Caco-2 (cell line): ENCODE measurements around the gene DEDD2. TPM values are rescaled to one million over a fixed set of nuclear protein-coding genes. Genes with fewer than 3 reads are reported as not detected.

Experiments used
- BruUV-seq: library from RNA; stranded (reverse); fragments of 400-500 nt; replicated peaks from 2 replicates; lab custom pipeline; 2021; lab: Mats Ljungman, UMichigan
- CTCF ChIA-PET: fragments of 300-600 bp; sonication (Branson Sonifier 250); formaldehyde crosslinking; loops from one replicate; lab custom pipeline; 2022; ENCODE audit warnings: antibody characterized with exemption; lab: Charles Lee
- POLR2A ChIA-PET: fragments of 300-600 bp; sonication (Branson Sonifier 250); formaldehyde crosslinking; loops from one replicate; lab custom pipeline; 2022; ENCODE audit warnings: antibody characterized with exemption; lab: Charles Lee
- DNase-seq, 2 experiments: peaks; one replicate each; pipeline versions ENCODE4 v3.0.0 to v3.0.0-alpha.2; 2020 to 2022
- H3K27me3 ChIP-seq: replicated peaks from 2 replicates; pipeline ENCODE4 v1.6.0; 2011; ENCODE audit warnings: low read length; ENCODE audit not compliant: control insufficient read depth, insufficient read depth
- H3K36me3 ChIP-seq: 2 replicates; pipeline ENCODE4 v1.5.1; 2011; ENCODE audit warnings: low read length; ENCODE audit not compliant: control insufficient read depth, insufficient read depth
- H3K4me1 ChIP-seq: fragments of 250-450 bp; sonication (Bioruptor Pico); 2 replicates; pipeline ENCODE4 v1.5.1; 2020; ENCODE audit warnings: mild to moderate bottlenecking
- H3K4me3 ChIP-seq: 2 replicates; pipeline ENCODE4 v1.5.1; 2011; ENCODE audit warnings: low read depth, mild to moderate bottlenecking, control low read depth, low read length
- H3K9me3 ChIP-seq: fragments of 250-450 bp; sonication (Bioruptor Pico); 2 replicates; pipeline ENCODE4 v1.5.1; 2020; ENCODE audit warnings: mild to moderate bottlenecking, moderate library complexity
- H3K27ac Mint-ChIP-seq: one replicate; pipeline ENCODE4 v1.8.0; 2022; ENCODE audit warnings: mixed read lengths; ENCODE audit not compliant: unreplicated experiment
- H3K27me3 Mint-ChIP-seq: one replicate; pipeline ENCODE4 v1.8.0; 2022; ENCODE audit warnings: mixed read lengths; ENCODE audit not compliant: insufficient read depth, unreplicated experiment
- H3K36me3 Mint-ChIP-seq: one replicate; pipeline ENCODE4 v1.8.0; 2022; ENCODE audit warnings: mild to moderate bottlenecking, mixed read lengths; ENCODE audit not compliant: insufficient read depth, unreplicated experiment
- H3K4me1 Mint-ChIP-seq: one replicate; pipeline ENCODE4 v1.8.0; 2022; ENCODE audit warnings: low read depth, mixed read lengths; ENCODE audit not compliant: unreplicated experiment
- H3K4me3 Mint-ChIP-seq: one replicate; pipeline ENCODE4 v1.8.0; 2022; ENCODE audit warnings: mild to moderate bottlenecking, moderate library complexity, mixed read lengths; ENCODE audit not compliant: unreplicated experiment
- H3K9me3 Mint-ChIP-seq: one replicate; pipeline ENCODE4 v1.8.0; 2022; ENCODE audit warnings: mixed read lengths; ENCODE audit not compliant: unreplicated experiment
- CTCF ChIP-seq, 2 experiments: fragments of 200-600 bp in 1 of 2; IDR thresholded peaks; 1 replicate in 1 of 2; 2 replicates in 1 of 2; pipeline versions ENCODE4 v1.5.1 to v1.8.0; 2011 to 2022; ENCODE audit warnings: antibody characterized with exemption in 1 of 2, control low read depth in 1 of 2, inconsistent platforms in 1 of 2, low read depth in 1 of 2, low read length in 1 of 2, mild to moderate bottlenecking in 1 of 2, moderate library complexity in 1 of 2; ENCODE audit not compliant: insufficient read depth in 1 of 2, severe bottlenecking in 1 of 2, unreplicated experiment in 1 of 2
- intact Hi-C: fragments of 100-400 bp; cut with micrococcal nuclease; formaldehyde crosslinking; loops from one replicate; pipeline ENCODE4 v1.10.0; 2022; ENCODE audit not compliant: unreplicated experiment
- total RNA-seq: library from RNA; stranded (reverse); gene quantifications from 2 replicates; pipeline ENCODE4 v1.2.3, GENCODE V29; 2022

Gene DEDD2
- total RNA-seq, 1 experiment from 2014 or later: 31.2 TPM

DNA sequence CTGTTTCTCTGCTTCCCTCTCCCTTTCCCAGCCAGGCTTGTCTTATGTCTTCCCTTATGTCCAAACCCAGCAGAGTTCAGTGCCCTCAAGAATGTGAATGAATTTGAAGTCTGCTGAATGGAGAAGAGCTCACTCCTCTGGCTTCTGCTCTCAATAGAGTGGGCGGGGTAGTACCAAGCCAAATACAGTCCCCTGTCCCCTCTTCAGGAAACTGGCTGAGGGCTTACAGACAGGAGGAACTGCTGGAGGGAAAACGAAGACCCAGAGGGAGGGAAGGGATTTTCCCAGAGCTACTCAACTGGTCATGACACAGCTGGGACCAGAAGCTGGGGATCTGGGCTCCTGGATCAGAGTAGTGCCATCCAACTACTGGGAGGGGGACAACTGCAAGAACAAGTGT is 52.3 kb downstream of the DEDD2 start:
- H3K36me3 ChIP-seq: no peaks in the 10 kb centered on the region
- no peaks in the 10 kb centered on the region for H3K9me3 ChIP-seq
- BruUV-seq: no TSS peak
- H3K27me3 ChIP-seq: no peaks in the 10 kb centered on the region; the same call in 1 of the 2 replicates
- H3K4me3 ChIP-seq: no peak overlapping the region
- Mint-ChIP-seq H3K27me3 (peaks cover 17% of the 10 kb centered on the region), H3K9me3 (no peaks in the 10 kb centered on the region), H3K36me3 (no peaks in the 10 kb centered on the region), H3K4me1 (no peaks in the 10 kb centered on the region), H3K4me3 (no peak overlapping the region), H3K27ac (no peak overlapping the region)
- no peaks in the 10 kb centered on the region for H3K4me1 ChIP-seq
- POLR2A ChIA-PET: no interaction called here
- DNase-seq: no peak
- CTCF ChIA-PET: interaction anchor here (0.6 kb wide), 1 partner anchor 38 kb away, joined by 3 read pairs; no protein-coding TSS in a partner anchor
- intact Hi-C loops: no loop called here
- TF ChIP-seq CTCF (IDR thresholded peaks at IDR 0.05; ENCODE audit: insufficient read depth in 1 of 2, low read depth in 1 of 2, low read length in 1 of 2, severe bottlenecking in 1 of 2, unreplicated experiment in 1 of 2): no peak

GRCh38 chr19:42161616-42162263 is 55.7 kb downstream of the DEDD2 start:
- intact Hi-C loops: no loop called here
- Histone ChIP-seq H3K4me3 (no peak overlapping the region), H3K36me3 (no peaks in the 10 kb centered on the region), H3K27me3 (no peaks in the 10 kb centered on the region; the same call in 1 of the 2 replicates), H3K4me1 (0 out of 2 replicates have a peak, but pooled peaks cover 3% of the 10 kb centered on the region), H3K9me3 (no peaks in the 10 kb centered on the region)
- no TSS peak for BruUV-seq
- ChIA-PET CTCF (interaction anchor here (0.6 kb wide), 1 partner anchor 229 kb away, joined by 5 read pairs; no protein-coding TSS in a partner anchor), POLR2A (no interaction called here)
- Mint-ChIP-seq H3K36me3 (no peaks in the 10 kb centered on the region), H3K4me3 (no peak overlapping the region), H3K9me3 (no peaks in the 10 kb centered on the region), H3K4me1 (no peaks in the 10 kb centered on the region), H3K27me3 (peaks cover 26% of the 10 kb centered on the region), H3K27ac (no peak overlapping the region)
- no peak for DNase-seq
- no peak for TF ChIP-seq CTCF (IDR thresholded peaks at IDR 0.05; ENCODE audit: insufficient read depth in 1 of 2, low read depth in 1 of 2, low read length in 1 of 2, severe bottlenecking in 1 of 2, unreplicated experiment in 1 of 2)

- DNase-seq: no peak
- CTCF ChIA-PET: no interaction called here
- no peak for TF ChIP-seq CTCF (IDR thresholded peaks at IDR 0.05; ENCODE audit: insufficient read depth in 1 of 2, low read depth in 1 of 2, low read length in 1 of 2, severe bottlenecking in 1 of 2, unreplicated experiment in 1 of 2)
- H3K9me3 ChIP-seq: no peaks in the 10 kb centered on the region
- Mint-ChIP-seq H3K27me3 (peaks cover 29% of the 10 kb centered on the region), H3K4me3 (no peak overlapping the region), H3K27ac (no peak overlapping the region), H3K4me1 (no peaks in the 10 kb centered on the region), H3K36me3 (no peaks in the 10 kb centered on the region), H3K9me3 (no peaks in the 10 kb centered on the region)
- no TSS peak for BruUV-seq
- intact Hi-C loops: no loop called here
- POLR2A ChIA-PET: no interaction called here
- 0 out of 2 replicates have a peak, but pooled peaks cover 3% of the 10 kb centered on the region for H3K4me1 ChIP-seq
- H3K4me3 ChIP-seq: no peak overlapping the region
- H3K36me3 ChIP-seq: no peaks in the 10 kb centered on the region
- H3K27me3 ChIP-seq: no peaks in the 10 kb centered on the region; the same call in 1 of the 2 replicates
Observed at GRCh38 chr19:42159942-42160341, 57.5 kb downstream of the DEDD2 start.
